ENCODE results near the gene PLEKHA7.

Gene PLEKHA7

GRCh38 chr11:16790486-16791190 is 223.6 kb downstream of the PLEKHA7 start:
- no peak for TF ChIP-seq CTCF (IDR thresholded peaks at IDR 0.05; ENCODE audit: low read depth, low read length)
- no peak for DNase-seq (ENCODE audit: extremely low read depth, low read depth)

GRCh38 chr11:16789560-16790485 is 224.4 kb downstream of the PLEKHA7 start:
- no peak for TF ChIP-seq CTCF (IDR thresholded peaks at IDR 0.05; ENCODE audit: low read depth, low read length)
- DNase-seq (ENCODE audit: extremely low read depth, low read depth): no peak

GRCh38 chr11:16789063-16789420 is 225.2 kb downstream of the PLEKHA7 start:
- TF ChIP-seq CTCF (IDR thresholded peaks at IDR 0.05; ENCODE audit: low read depth, low read length): no peak
- DNase-seq (ENCODE audit: extremely low read depth, low read depth): no peak

GRCh38 chr11:16788141-16789062 is 225.8 kb downstream of the PLEKHA7 start:
- TF ChIP-seq CTCF (IDR thresholded peaks at IDR 0.05; ENCODE audit: low read depth, low read length): peak; percentile 97
- DNase-seq (ENCODE audit: extremely low read depth, low read depth): peak; percentile 19

- no peak for TF ChIP-seq CTCF (IDR thresholded peaks at IDR 0.05; ENCODE audit: low read depth, low read length)
- no peak for DNase-seq (ENCODE audit: extremely low read depth, low read depth)
Measured at GRCh38 chr11:16787035-16787742, 227.0 kb downstream of the PLEKHA7 start.

- no peak for DNase-seq (ENCODE audit: extremely low read depth, low read depth)
- no peak for TF ChIP-seq CTCF (IDR thresholded peaks at IDR 0.05; ENCODE audit: low read depth, low read length)
Measured at GRCh38 chr11:16786131-16786530, 228.1 kb downstream of the PLEKHA7 start.
